Renal cortical epithelial cell (primary cell): ENCODE measurements around the gene PYY. TPM values are rescaled to one million over a fixed set of nuclear protein-coding genes. Genes with fewer than 3 reads are reported as not detected.
"Not testable (repeated sequence)": the region's sequence is repeated elsewhere in the genome, so short reads cannot be mapped to it uniquely, and the experiment has no call there.

Experiments
- DNase-seq: peaks from one replicate; pipeline ENCODE4 v3.0.0-alpha.2; 2011; ENCODE audit warnings: low read depth
- total RNA-seq: library from RNA; depleted of rRNA; stranded (reverse); fragments of >200 nt; gene quantifications from 2 replicates; pipeline ENCODE4 v1.2.3, GENCODE V29; 2014

The PYY gene
- total RNA-seq, 1 donor from 2014 or later, result not detected

DNA sequence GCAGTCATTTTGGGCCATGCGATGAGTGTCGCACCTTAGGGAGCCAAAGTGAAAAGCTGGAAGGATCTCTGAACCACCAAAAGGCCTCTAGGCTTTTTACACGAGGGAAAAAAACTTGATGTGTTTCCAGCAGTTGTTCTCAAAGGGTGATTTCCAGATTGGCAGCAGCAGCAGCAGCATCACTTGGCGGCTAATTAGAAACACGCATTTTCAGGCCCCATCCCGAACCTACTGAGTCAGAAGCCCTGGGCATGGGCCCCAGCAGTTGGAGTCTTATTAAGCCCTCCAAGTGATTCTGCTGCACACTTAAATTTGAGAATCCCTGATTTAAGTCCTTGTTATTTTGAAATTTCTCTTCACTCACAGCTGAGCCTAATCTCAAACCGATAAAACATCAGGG, 25.3 kb upstream of the PYY start:
- DNase-seq, result no peak

DNA sequence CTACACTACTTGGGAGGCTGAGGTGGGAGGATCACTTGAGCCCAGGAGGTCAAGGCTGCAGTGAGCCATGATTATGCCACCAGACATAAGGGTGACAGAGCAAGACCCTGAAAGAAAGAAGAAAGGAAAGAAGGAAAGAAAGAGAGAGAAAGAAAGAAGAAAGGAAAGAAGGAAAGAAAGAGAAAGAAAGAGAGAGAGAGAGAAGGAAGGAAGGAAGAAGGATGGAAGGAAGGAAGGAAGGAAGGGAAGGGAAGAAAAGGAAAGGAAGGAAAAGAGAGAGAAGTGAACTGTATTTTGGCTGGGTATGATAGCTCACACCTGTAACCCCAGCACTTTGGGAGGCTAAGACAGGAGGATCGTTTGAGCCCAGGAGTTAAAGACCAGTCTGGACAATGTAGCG, 24.3 kb upstream of the PYY start:
- DNase-seq, result no peak

DNA sequence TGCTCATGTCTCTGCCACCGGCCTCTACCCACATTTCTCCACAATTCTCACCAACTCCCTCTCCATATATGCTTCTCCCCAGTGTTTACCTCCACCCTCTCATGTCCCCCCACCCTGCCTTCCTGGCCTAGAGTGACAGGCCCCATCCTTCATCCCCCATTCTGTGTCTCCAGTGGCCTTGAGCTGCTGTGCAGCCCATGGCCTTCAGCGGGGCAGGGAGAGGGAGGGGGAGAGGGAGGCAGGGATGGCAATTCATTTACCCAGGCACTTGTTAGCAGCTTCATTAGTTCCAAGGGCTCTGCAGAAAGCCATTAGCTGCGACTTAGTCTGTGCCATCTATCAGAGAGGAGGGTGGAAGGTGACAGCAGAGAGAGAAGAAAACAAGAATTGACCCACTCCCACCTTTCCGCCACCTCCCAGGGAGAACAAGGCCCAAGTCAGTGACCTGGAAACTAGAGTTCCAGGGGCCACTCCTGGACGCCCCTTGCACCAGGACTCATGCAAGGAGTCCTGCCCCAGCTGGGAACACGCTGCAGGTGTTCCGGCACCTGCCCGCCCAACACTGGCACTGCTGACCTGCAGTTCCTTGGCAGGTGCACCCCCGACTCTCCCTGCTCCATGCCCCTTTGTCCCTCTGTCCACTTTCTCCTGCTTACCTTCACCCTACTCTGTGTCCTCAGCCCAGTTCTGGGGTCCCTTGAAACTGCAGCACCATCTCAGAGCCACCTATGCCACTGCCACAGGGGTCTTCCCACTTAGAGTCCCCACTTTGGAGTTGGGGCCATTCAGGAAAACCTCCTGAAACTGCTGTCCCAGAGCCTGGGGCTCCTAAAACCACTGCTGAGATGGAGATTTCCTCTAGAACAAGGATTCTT, 23.5 kb upstream of the PYY start:
- no peak for DNase-seq

DNA sequence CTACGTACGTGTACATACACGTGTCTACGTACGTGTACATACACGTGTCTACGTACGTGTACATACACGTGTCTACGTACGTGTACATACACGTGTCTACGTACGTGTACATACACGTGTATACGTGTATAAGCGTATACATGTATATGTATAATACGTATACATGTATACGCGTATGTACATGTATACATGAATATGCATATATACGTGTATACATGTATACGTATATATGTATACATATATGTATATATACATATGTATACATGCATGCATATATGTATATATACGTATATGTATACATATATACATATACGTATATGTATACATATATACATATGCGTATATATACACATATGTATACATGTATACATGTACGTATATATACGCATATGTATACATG, 22.2 kb upstream of the PYY start:
- no peak for DNase-seq

DNA sequence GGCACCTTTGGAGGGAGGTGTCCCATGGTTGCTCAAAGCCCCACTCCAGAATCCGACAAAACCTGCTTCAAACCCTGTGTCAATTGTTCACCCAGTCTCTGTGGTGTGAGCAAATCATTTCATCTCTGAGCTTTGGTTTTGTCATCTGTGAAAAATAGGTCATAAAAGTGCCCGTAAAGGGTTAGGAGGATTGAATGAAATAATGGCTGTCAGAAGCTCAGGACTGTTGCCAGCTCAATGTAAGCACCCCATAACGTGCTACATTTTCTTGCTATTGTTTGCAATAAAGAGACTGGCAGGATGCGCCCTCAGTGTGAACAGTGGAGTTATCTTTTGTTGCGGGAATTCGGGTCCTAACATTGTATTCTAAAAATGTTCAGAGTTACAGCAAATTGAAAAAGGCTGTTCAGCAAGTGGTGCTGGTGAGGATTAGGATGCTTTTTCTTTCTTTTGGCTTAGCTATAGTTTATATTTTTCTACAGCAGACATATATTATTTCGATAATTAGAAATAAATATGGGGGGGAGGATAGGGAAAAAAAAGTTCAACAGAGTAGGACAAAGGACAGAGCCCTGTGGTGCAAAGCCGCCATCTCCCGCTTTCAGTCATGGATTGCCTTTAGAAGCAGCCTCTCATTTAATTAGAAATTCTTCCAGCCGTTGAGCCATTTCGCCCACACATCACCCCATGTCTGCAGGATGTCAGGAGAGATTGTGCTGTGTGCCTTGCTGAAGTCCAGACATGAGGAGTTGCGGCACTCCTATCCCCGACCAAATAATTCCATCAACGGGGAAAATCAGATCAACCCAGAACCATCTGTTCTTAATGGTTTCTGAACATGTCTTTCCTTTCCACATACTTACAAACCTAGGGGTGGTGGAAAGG, 20.9 kb upstream of the PYY start:
- no peak for DNase-seq

DNA sequence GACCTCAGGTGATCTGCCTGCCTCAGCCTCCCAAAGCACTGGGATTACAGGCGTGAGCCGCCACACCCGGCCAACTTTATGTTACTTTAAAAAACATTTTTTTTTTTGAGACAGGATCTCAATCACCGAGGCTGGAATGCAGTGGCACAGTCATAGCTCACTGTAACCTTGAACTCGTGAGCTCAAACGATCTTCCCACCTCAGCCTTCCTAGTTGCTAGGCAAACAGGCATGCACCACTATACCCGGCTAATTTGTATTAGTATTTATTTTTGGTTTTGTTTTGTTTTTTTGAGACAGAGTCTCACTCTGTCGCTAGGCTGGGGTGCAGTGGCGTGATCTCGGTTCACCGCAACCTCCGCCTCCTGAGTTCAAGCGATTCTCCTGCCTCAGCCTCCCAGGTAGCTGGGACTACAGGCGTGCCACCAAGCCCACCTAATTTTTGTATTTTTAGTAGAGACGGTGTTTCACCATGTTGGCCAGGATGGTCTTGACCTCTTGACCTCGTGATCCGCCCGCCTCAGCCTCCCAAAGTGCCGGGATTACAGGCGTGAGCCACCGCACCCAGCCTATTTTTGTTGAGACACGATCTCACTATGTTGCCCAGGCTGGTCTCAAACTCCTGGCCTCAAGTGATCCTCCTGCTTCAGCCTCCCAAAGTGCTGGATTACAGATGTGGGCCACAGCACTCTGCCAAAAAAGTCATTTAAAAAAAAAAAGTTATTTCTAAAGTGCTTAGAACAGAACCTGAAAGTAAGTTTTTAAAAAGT, 18.9 kb upstream of the PYY start:
- not testable (repeated sequence) for DNase-seq

DNA sequence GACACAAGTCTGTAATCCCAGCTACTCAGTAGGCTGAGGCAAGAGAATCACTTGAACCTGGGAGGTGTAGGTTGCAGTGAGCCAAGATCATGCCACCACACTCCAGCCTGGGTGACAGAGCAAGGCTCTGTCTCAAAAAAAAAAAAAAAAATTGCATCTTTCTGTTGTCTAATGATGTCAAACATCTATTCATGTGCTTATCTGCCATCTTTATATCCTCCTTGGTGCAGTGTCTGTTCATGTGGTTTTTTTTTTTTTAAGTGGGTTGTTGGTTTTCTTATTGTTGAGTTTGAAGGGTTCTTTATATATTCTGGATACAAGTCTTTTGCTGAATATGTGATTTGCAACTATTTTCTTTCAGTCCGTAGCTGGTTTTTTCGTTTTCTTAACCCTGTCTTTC, 17.7 kb upstream of the PYY start:
- DNase-seq, result not testable (repeated sequence)

DNA sequence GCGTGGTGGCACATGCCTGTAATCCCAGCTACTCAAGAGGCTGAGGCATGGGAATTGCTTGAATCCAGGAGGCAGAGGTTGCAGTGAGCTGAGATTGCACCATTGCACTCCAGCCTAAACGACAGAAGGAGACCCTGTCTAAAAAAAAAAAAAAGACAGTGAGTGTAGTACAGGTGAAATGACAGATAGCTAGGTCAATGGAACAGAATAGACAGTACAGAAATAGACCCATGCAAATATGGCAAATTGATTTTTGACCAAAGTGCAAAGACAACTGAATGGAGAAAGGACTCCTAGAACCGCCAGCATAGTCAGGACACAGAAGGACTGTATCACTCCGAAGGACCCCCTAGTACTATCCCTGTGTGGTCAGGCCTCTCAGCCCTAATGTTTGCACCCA, 16.6 kb upstream of the PYY start:
- DNase-seq, result no peak

DNA sequence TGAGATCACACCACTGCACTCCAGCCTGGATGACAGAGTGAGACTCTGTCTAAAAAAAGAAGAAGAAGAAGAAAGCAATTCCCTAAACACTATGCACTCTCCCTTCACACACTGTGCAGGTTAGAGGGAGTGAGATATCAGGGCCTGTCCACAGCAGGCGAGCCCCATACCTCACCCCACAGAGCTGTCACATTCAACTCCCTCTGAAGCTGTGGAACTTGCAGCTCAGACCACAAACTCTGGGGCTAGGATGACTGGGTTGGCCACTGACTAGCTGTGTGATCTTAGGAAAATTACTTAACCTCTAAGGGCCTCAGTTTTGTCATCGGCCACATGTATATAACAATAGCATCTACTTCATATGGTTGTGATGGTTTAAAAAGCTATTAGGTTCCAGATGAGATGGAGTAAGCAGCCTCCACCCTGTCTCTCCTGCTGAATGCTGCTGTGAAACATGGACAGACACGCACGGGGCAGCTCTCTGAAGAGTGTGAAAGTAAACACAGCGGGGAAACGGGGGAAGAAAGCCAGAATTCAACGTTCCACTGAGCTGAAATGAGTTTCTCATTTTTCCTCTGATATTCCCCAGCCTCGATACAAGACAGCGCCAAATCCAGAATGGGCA, 13.6 kb upstream of the PYY start:
- no peak for DNase-seq

DNA sequence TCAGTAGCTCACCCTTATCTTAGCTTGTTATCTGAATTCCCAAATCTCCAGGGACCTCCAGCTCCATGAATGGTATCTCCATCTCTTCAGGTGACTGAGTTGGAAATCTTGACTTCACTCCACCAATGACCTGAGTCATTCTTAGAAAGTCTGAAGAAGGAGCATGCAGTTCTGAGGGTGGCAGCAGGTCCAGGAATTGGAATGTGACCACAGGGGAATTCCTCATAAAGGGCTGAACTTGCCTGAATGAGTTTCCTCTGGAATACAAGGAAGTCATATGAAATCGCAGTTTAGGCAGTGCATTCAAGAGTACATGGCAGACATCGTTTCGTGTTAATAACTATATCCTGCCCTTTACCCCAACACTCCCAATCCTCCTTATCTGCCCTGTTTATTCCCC, 12.5 kb upstream of the PYY start:
- DNase-seq, result peak; percentile 77

DNA sequence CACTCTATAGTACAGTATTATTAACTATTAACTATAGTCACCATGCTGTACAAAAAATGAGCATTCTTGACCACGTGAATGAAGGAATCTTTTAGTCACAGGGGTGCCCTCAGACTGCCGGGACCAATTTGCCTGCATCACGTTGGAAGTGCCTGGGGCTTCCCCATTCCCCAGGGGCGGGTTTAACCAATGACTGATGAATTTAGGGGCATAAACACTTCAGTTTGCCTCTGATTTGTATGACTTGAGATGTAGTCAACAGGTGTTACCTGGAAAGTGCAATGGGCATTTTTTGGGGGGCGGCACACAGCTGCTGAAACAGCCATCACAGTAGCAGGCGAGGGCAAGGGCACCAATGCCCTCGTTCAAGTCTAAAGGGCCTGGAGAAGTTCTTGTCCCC, 8.7 kb upstream of the PYY start:
- DNase-seq, result no peak

DNA sequence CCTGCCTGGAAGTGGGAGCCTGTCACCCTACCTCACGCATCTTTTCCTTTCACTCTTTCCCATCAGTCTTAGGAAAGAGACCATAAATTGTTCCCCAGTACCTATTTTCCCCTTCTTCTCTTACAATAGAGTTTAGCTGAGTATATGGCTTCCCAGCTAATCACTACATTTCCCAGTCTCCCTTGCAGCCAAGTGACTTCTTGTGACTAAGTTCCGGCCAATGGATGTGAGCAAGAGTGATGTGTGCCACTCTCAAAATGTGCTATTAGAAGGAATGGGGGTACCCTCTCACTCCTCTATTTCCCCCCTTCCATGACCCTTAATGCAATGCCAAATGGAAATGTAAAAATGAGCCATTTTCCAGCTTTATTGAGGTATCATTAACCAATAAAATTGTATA, 8.2 kb upstream of the PYY start:
- no peak for DNase-seq

DNA sequence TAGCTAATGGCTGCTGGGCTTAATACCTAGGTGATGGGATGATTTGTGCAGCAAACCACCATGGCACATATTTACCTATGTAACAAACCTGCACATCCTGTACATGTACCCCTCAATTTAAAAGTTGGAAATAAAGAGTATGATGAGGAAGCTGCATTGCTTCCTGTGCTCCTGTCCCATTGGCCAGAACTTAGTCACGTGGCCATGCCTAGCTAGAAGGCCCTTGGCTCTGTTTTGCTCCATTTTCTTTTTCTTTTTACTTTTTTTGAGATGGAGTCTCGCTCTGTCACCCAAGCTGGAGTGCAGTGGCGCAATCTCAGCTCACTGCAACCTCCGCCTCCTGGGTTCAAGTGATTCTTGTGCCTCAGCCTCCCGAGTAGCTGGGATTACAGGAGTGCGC, 7.6 kb upstream of the PYY start:
- DNase-seq, result not testable (repeated sequence)

DNA sequence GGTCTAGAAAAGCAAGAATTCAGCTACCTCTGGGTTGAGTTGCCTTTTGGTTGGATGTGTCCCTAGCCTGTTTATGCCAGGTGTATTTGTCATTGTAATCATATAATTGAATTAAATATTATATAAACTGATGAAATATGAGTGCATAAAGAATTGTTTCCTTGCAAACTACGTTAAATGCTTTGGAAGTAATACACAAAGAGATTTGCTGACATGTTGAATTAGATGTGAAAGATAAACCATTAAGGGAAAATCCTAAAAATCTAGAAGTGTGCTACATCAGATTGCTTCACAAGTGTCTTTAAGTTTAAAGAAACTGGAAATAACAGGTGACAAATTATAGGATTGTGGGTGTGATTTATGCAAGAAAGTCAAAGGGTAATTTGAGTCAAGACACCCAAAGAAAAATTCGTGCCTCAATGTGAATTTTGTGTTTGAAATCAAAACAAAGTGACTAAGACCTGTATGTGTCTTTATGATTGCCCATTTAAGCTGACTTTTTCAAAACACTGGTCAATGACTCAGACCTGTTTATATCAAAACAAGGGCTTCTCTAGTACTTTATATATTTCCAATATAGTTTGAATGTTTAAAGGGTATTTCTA, 5.1 kb upstream of the PYY start:
- peak; percentile 78 for DNase-seq

DNA sequence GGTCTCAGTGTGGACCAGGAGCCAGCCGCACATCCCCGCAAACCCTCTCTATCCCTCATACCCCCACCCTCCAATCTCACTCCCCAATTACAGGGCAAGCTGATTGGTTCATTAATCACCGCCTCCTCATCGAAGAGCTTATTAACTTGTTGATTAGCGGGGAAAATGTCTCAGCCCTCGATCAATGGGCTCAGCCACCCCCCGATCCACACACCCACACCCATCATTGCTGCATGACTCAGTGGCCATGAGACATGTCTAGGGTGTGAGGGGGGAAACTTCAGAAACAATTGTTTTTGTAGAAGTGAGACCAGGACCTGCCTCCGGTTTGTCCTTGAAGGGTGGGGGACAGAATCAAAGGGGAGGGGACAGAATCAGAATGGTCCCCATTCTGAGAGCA, 2.5 kb upstream of the PYY start:
- DNase-seq, result no peak

DNA sequence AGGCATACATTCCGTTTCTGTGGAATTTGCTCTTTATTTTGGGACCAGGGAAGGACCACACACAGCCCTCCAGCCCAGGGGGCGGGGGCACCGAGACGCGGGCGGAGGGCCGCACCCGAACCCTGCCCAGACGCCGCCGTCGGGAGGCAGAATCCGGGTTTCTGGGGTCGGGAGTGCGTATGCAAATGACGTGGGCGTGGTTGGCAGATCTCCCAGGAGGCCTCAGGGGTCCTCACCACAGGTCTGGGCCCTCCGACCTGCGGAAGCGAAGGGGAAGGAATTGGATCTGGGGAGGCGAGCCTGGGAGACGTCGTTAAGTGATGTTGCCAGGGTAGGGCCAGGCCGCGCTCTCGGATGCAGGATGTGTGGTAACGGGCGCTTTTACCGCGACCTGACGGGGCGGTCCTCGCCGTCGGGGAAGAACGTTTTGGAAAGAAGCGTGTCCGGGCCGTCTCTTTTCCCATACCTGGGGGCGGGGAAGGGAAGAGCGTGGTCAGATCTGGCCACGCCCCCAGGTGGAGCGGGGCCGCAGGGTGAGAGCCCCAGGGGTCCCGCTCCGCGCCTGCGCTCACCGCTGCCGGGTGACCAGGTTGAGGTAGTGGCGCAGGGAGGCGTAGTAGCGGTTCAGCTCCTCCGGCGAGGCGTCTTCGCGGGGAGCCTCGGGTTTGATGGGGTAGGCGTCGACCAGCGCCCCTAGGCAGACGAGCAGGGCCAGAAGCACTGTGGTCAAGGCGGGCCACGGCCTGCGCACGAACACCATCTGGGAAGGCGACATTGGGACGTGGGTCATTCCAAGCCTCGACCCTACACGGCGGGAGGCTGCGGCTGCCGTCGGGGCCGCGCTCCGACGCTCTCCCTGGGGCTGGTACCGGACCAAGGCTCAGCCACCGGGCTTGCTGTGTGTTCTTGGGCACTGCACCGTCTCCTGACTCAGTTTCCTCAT, 745 bp downstream of the PYY start:
- no peak for DNase-seq

DNA sequence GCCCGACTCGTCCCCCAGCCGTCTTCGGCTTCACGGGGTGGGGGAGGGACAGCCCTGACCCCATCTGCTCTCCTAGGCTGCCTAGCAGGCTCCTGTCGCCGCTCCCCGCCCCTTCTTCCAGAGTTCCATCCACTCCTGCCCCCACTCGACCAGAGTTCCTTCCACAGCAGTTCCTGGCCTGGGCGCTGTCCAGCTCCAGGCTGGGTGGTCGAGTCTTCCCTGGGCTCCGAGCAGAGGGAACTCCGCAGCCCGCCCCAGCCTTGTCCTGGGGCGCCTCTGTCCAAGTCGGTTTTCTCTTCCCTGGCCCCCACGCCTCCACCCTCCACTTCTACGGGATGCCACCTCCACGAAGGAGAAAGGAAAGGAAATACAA, 1.4 kb downstream of the PYY start:
- DNase-seq, result no peak

DNA sequence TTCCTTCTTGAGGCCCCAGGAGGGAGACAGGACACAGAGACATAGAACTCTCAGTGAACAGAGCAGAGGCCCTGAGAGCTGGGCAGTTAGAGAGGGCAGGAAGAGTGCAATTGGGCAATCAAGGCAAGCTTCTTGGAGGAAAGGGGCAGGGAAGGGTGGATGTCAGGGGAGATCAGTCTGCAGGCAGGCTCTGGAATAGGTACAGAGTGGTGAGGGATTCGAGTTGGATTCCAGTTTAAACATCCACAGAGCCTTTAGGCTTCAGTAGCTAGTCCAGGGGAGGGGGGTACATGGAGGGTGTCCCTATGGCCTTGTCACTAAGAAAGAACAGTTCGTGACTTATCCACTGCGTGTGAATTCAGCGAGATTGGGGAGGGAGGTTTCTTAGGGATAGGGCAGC, 2.0 kb downstream of the PYY start:
- no peak for DNase-seq

DNA sequence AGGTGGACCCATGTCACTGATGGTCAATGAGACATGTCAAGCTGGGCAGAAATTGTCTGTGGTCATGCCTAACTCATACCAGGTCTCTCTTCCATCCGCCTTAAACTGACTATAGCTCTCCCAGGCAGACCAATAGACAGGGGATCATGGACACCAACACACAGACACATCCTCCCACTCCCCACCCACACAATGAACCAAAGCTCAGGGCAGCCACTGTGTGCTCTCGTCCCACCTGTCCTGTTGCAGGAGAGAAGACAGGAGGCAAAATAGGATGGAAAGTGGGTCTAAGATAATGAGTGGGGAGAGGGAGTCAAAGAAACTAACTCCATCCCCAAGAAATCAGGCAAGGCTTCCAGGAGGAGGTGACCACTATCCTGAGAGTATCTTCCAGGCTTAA, 3.2 kb downstream of the PYY start:
- no peak for DNase-seq

DNA sequence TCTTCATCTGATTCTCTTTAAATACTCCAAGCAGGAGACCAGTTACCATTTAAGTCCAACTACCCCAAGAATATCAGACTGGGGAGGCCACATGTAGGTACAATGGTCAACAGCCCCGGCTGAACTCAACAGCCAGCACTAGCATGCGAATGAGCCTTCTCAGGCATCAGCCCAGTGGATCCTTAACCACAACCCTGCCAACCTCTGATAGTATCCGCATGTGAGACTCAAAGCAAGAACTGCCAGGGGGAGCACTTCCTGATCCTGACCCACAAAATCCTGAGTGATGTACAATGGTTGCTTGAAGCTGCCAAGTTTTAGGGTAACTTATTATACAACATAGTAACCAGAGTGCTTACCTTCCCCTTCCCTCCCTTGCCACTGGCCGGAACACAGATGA, 4.0 kb downstream of the PYY start:
- peak; percentile 29 for DNase-seq
